ENCODE data around the gene GABBR2.

DNA sequence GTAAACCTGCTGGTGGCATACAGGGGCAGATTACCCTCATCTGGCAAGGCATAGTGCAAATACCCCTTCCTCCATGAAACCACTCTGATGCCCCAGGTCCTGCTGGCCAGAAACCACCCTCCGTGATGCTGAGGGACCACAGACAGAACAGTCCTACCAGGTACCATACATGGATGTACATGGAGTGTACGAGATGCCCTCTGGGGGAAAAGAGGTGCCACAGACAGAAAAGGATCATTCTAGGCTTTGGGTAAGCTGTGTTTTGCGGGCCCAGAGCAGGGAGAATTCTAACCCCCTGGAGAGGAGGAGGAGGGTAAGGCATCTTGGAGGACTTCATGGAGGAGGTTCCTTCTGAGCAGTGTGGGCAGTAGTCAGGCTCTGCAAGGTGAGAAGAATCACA is 68.3 kb downstream of the GABBR2 start:
- TF ChIP-seq, protein P1, sequence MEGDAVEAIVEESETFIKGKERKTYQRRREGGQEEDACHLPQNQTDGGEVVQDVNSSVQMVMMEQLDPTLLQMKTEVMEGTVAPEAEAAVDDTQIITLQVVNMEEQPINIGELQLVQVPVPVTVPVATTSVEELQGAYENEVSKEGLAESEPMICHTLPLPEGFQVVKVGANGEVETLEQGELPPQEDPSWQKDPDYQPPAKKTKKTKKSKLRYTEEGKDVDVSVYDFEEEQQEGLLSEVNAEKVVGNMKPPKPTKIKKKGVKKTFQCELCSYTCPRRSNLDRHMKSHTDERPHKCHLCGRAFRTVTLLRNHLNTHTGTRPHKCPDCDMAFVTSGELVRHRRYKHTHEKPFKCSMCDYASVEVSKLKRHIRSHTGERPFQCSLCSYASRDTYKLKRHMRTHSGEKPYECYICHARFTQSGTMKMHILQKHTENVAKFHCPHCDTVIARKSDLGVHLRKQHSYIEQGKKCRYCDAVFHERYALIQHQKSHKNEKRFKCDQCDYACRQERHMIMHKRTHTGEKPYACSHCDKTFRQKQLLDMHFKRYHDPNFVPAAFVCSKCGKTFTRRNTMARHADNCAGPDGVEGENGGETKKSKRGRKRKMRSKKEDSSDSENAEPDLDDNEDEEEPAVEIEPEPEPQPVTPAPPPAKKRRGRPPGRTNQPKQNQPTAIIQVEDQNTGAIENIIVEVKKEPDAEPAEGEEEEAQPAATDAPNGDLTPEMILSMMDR (IDR thresholded peaks at IDR 0.05), result no peak
- no peak for TF ChIP-seq POLR2A (IDR thresholded peaks at IDR 0.05)
